GM21528 (cell line): ENCODE data around the gene ZNF423.

Experiments
- ATAC-seq: cut with Tn5 transposase; IDR thresholded peaks from one replicate; pipeline ENCODE4 v1.9.1; 2021; ENCODE audit warnings: mild to moderate bottlenecking, moderate library complexity; ENCODE audit not compliant: unreplicated experiment, low FRiP score

ZNF423 gene

GRCh38 chr16:49458656-49459445 lies 397.1 kb downstream of the ZNF423 start:
- ATAC-seq, result no peak

GRCh38 chr16:49458243-49458642 lies 397.7 kb downstream of the ZNF423 start:
- ATAC-seq, result no peak

GRCh38 chr16:49457196-49457595 lies 398.7 kb downstream of the ZNF423 start:
- no peak for ATAC-seq

GRCh38 chr16:49456763-49457162 lies 399.1 kb downstream of the ZNF423 start:
- no peak for ATAC-seq

GRCh38 chr16:49455991-49456745 lies 399.7 kb downstream of the ZNF423 start:
- ATAC-seq, result no peak

- ATAC-seq, result no peak
These were observed 400.5 kb downstream of the ZNF423 start for GRCh38 chr16:49455181-49455990.

GRCh38 chr16:49454426-49455180 lies 401.3 kb downstream of the ZNF423 start:
- no peak for ATAC-seq

GRCh38 chr16:49453983-49454382 lies 401.9 kb downstream of the ZNF423 start:
- no peak for ATAC-seq

- no peak for ATAC-seq
These were observed 402.9 kb downstream of the ZNF423 start for GRCh38 chr16:49453021-49453420.

GRCh38 chr16:49452578-49452977 lies 403.3 kb downstream of the ZNF423 start:
- ATAC-seq, result no peak

GRCh38 chr16:49452108-49452507 lies 403.8 kb downstream of the ZNF423 start:
- ATAC-seq, result no peak

GRCh38 chr16:49446805-49447204 lies 409.1 kb downstream of the ZNF423 start:
- ATAC-seq, result no peak

- ATAC-seq, result no peak
These were observed 412.3 kb downstream of the ZNF423 start for GRCh38 chr16:49443576-49443975.

GRCh38 chr16:49442805-49443204 lies 413.1 kb downstream of the ZNF423 start:
- no peak for ATAC-seq

- peak; percentile 95 for ATAC-seq
These were observed 414.5 kb downstream of the ZNF423 start for GRCh38 chr16:49441366-49441780.

- ATAC-seq, result no peak
These were observed 415.5 kb downstream of the ZNF423 start for GRCh38 chr16:49440156-49441065.

- ATAC-seq, result no peak
These were observed 416.2 kb downstream of the ZNF423 start for GRCh38 chr16:49439676-49440075.

GRCh38 chr16:49439050-49439449 lies 416.9 kb downstream of the ZNF423 start:
- ATAC-seq, result no peak
